ENCODE measurements around the gene GDPD5. TPM values are rescaled to one million over a fixed set of nuclear protein-coding genes. Genes with fewer than 3 reads are reported as not detected.

Gene GDPD5
- total and polyA plus RNA-seq, 4 donors: 6.2 to 24.7 (median 12.0) TPM

DNA sequence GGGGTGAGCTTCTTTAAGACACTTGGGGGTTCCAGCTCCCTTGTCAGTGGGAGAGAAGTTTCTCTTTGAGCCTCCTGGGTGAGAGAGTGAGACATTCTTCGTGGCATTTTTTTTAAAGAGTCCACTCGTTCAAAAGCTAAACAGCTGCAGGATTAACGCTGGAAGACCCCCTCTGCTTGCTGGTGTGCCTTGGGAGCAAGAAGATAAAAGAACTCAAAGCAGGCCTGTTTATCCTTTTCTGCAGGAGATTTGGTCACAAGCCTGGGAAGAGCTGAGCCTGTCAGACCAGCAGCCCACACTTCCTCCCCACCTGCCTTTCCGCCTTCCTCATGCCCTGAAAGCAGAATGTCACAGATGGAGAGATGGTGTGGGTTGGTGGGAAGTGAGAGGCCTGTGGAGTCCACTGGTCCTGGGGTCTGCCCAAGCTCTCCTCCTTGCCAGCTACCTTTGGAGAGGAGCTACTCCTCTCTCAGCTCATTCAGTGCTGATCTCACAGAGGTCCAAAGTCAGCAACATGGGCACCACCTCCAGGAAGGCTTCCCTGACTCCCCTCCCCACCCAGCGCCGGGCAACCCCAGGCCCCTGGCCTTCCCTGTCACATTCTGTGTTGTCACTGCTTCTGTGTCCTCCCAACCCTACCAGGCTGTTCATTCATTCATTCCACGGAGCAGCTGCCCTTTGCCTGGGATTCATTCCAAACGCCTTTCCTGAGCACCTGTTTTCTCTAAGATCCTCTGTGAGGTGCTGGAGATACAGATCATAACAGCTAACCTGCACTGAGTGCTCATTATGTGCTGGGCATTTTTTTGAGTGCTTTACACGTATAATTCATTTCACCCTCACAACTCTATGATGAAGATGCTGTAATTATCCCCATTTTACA is 6.7 kb downstream of the GDPD5 start:
- peaks cover 0 to 8% (median 0%) of the 10 kb centered on the region in 5 donors for H3K4me1 ChIP-seq (ENCODE audit: control insufficient read depth in 5 of 5, insufficient read depth in 5 of 5, low read length in 5 of 5)
- H3K27ac ChIP-seq (ENCODE audit: low read depth in 1 of 2, low read length in 1 of 2): no peak overlapping the region
- H3K36me3 ChIP-seq (ENCODE audit: control insufficient read depth in 4 of 4, insufficient read depth in 4 of 4, low read length in 4 of 4): no peaks in the 10 kb centered on the region
- no peak overlapping the region for H3K4me3 ChIP-seq
- H3K9me3 ChIP-seq (ENCODE audit: control insufficient read depth in 4 of 4, insufficient read depth in 3 of 4, low read length in 3 of 4): peaks cover 0 to 3% (median 0%) of the 10 kb centered on the region in 4 donors
- ATAC-seq (ENCODE audit: insufficient read depth, low FRiP score) (no peak), DNase-seq (no peak)
- 68 to 76% methylated on average over 9 of the region's 9 CpGs for WGBS, 2 donors
- TF ChIP-seq, protein P1, sequence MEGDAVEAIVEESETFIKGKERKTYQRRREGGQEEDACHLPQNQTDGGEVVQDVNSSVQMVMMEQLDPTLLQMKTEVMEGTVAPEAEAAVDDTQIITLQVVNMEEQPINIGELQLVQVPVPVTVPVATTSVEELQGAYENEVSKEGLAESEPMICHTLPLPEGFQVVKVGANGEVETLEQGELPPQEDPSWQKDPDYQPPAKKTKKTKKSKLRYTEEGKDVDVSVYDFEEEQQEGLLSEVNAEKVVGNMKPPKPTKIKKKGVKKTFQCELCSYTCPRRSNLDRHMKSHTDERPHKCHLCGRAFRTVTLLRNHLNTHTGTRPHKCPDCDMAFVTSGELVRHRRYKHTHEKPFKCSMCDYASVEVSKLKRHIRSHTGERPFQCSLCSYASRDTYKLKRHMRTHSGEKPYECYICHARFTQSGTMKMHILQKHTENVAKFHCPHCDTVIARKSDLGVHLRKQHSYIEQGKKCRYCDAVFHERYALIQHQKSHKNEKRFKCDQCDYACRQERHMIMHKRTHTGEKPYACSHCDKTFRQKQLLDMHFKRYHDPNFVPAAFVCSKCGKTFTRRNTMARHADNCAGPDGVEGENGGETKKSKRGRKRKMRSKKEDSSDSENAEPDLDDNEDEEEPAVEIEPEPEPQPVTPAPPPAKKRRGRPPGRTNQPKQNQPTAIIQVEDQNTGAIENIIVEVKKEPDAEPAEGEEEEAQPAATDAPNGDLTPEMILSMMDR (IDR thresholded peaks at IDR 0.05; ENCODE audit: control extremely low read depth, extremely low read depth): no peak
- peaks cover 0 to under 1% (median under 1%) of the 10 kb centered on the region in 3 donors for H3K27me3 ChIP-seq (ENCODE audit: control insufficient read depth in 3 of 3, insufficient read depth in 3 of 3, low read length in 2 of 3)
- H3K9ac ChIP-seq (ENCODE audit: insufficient read depth in 1 of 2, low read length in 2 of 2): no peak overlapping the region

DNA sequence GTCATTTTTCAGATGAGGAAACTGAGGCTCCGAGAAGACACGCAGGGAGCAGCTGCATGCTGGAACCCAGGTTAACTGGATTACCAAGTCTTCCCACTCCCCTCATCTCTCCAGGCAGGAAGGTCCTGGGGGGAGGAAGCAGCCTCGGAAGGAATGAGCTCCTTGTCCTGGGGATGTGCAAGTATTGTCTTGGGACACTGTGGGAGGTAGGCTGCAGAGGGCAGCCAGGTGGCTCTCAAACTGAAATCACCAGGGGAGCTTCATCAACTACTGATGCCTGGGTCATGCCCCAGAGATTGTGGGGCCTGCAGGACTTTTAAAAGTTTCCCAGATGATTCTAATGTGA is 7.6 kb downstream of the GDPD5 start:
- TF ChIP-seq, protein P1 (IDR thresholded peaks at IDR 0.05; ENCODE audit: control extremely low read depth, extremely low read depth): no peak
- H3K9me3 ChIP-seq (ENCODE audit: control insufficient read depth in 4 of 4, insufficient read depth in 3 of 4, low read length in 3 of 4): peaks cover 0 to 3% (median 0%) of the 10 kb centered on the region in 4 donors
- no peak overlapping the region for H3K9ac ChIP-seq (ENCODE audit: insufficient read depth in 1 of 2, low read length in 2 of 2)
- WGBS, 2 donors: 89% methylated on average over 3 of the region's 3 CpGs
- peaks cover 0 to 7% (median 0%) of the 10 kb centered on the region in 5 donors for H3K4me1 ChIP-seq (ENCODE audit: control insufficient read depth in 5 of 5, insufficient read depth in 5 of 5, low read length in 5 of 5)
- no peak overlapping the region for H3K27ac ChIP-seq (ENCODE audit: low read depth in 1 of 2, low read length in 1 of 2)
- no peak for DNase-seq
- ATAC-seq (ENCODE audit: insufficient read depth, low FRiP score): no peak
- no peak overlapping the region for H3K4me3 ChIP-seq
- H3K36me3 ChIP-seq (ENCODE audit: control insufficient read depth in 4 of 4, insufficient read depth in 4 of 4, low read length in 4 of 4): no peaks in the 10 kb centered on the region
- no peaks in the 10 kb centered on the region for H3K27me3 ChIP-seq (ENCODE audit: control insufficient read depth in 3 of 3, insufficient read depth in 3 of 3, low read length in 2 of 3)

DNA sequence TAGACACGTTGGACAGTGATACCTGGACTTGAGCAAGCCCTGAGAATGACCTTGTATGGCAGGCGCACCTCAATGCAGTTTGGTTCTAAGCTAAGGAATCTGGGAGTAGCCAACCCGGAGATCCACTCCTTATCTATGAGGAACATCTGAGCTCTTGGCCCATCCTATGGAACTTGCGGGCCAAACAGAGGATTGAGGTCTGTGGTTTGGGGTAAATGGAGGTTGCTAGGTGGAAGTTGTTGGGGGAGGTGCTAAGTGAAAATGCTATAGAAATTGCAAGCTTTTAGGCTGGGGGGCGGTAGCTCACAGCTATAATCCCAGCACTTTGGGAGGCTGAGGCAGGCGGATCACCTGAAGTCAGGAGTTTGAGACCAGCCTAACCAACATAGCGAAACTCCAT is 8.9 kb downstream of the GDPD5 start:
- Histone ChIP-seq H3K36me3 (ENCODE audit: control insufficient read depth in 4 of 4, insufficient read depth in 4 of 4, low read length in 4 of 4) (no peaks in the 10 kb centered on the region), H3K9ac (ENCODE audit: insufficient read depth in 1 of 2, low read length in 2 of 2) (no peak overlapping the region), H3K9me3 (ENCODE audit: control insufficient read depth in 4 of 4, insufficient read depth in 3 of 4, low read length in 3 of 4) (peaks cover 0 to 3% (median 0%) of the 10 kb centered on the region in 4 donors), H3K4me3 (no peak overlapping the region), H3K27ac (ENCODE audit: low read depth in 1 of 2, low read length in 1 of 2) (no peak overlapping the region), H3K27me3 (ENCODE audit: control insufficient read depth in 3 of 3, insufficient read depth in 3 of 3, low read length in 2 of 3) (no peaks in the 10 kb centered on the region), H3K4me1 (ENCODE audit: control insufficient read depth in 5 of 5, insufficient read depth in 5 of 5, low read length in 5 of 5) (peaks cover 0 to 7% (median 0%) of the 10 kb centered on the region in 5 donors)
- TF ChIP-seq, protein P1 (IDR thresholded peaks at IDR 0.05; ENCODE audit: control extremely low read depth, extremely low read depth): no peak
- 71 to 85% methylated on average over 7 of the region's 7 CpGs for WGBS, 2 donors
- ATAC-seq (ENCODE audit: insufficient read depth, low FRiP score): no peak
- no peak for DNase-seq
